ENCODE results near the gene TRIM60.
"Not testable (repeated sequence)": the region's sequence is repeated elsewhere in the genome, so short reads cannot be mapped to it uniquely, and the experiment has no call there.

Gene TRIM60

GRCh38 chr4:165013691-165014090 is 18.1 kb upstream of the TRIM60 start:
- DNase-seq, result no peak
- Mint-ChIP-seq H3K9me3 (no peaks in the 10 kb centered on the region), H3K4me1 (ENCODE audit: low read depth) (peaks cover 12% of the 10 kb centered on the region), H3K4me3 (no peak overlapping the region), H3K36me3 (ENCODE audit: low read depth) (no peaks in the 10 kb centered on the region), H3K27ac (no peak overlapping the region), H3K27me3 (peaks cover 28% of the 10 kb centered on the region)

GRCh38 chr4:165016971-165017370 is 14.8 kb upstream of the TRIM60 start:
- H3K27ac Mint-ChIP-seq, result no peak overlapping the region
- peaks cover 12% of the 10 kb centered on the region for H3K27me3 Mint-ChIP-seq
- DNase-seq, result no peak
- H3K4me3 Mint-ChIP-seq, result no peak overlapping the region
- no peaks in the 10 kb centered on the region for H3K36me3 Mint-ChIP-seq (ENCODE audit: low read depth)
- no peaks in the 10 kb centered on the region for H3K9me3 Mint-ChIP-seq
- no peaks in the 10 kb centered on the region for H3K4me1 Mint-ChIP-seq (ENCODE audit: low read depth)

GRCh38 chr4:165019995-165020394 is 11.8 kb upstream of the TRIM60 start:
- peaks cover 14% of the 10 kb centered on the region for H3K27me3 Mint-ChIP-seq
- H3K4me1 Mint-ChIP-seq (ENCODE audit: low read depth); H3K27ac Mint-ChIP-seq; DNase-seq; H3K4me3 Mint-ChIP-seq; H3K9me3 Mint-ChIP-seq; H3K36me3 Mint-ChIP-seq (ENCODE audit: low read depth): not testable (repeated sequence)

- not testable (repeated sequence) for H3K9me3 Mint-ChIP-seq; H3K4me3 Mint-ChIP-seq; DNase-seq; H3K27ac Mint-ChIP-seq; H3K4me1 Mint-ChIP-seq (ENCODE audit: low read depth); H3K36me3 Mint-ChIP-seq (ENCODE audit: low read depth)
- H3K27me3 Mint-ChIP-seq, result peaks cover 11% of the 10 kb centered on the region
Measured at GRCh38 chr4:165025782-165026181, 6.0 kb upstream of the TRIM60 start.

GRCh38 chr4:165027762-165028402 is 3.9 kb upstream of the TRIM60 start:
- Mint-ChIP-seq H3K9me3 (no peaks in the 10 kb centered on the region), H3K4me1 (ENCODE audit: low read depth) (no peaks in the 10 kb centered on the region), H3K27ac (no peak overlapping the region), H3K36me3 (ENCODE audit: low read depth) (no peaks in the 10 kb centered on the region), H3K27me3 (peaks cover 10% of the 10 kb centered on the region), H3K4me3 (no peak overlapping the region)
- no peak for DNase-seq

- Mint-ChIP-seq H3K36me3 (ENCODE audit: low read depth) (no peaks in the 10 kb centered on the region), H3K9me3 (no peaks in the 10 kb centered on the region), H3K27ac (no peak overlapping the region), H3K4me1 (ENCODE audit: low read depth) (no peaks in the 10 kb centered on the region), H3K4me3 (no peak overlapping the region), H3K27me3 (peaks cover 5% of the 10 kb centered on the region)
- DNase-seq, result no peak
Measured at GRCh38 chr4:165048170-165048569, 16.4 kb downstream of the TRIM60 start.

GRCh38 chr4:165052627-165053026 is 20.8 kb downstream of the TRIM60 start:
- Mint-ChIP-seq H3K27ac (no peak overlapping the region), H3K4me3 (no peak overlapping the region), H3K27me3 (no peaks in the 10 kb centered on the region), H3K9me3 (no peaks in the 10 kb centered on the region), H3K36me3 (ENCODE audit: low read depth) (no peaks in the 10 kb centered on the region), H3K4me1 (ENCODE audit: low read depth) (no peaks in the 10 kb centered on the region)
- no peak for DNase-seq

- Mint-ChIP-seq H3K27me3 (no peaks in the 10 kb centered on the region), H3K36me3 (ENCODE audit: low read depth) (no peaks in the 10 kb centered on the region), H3K9me3 (no peaks in the 10 kb centered on the region), H3K27ac (no peak within 1 kb of the TSS), H3K4me3 (no peak within 1 kb of the TSS), H3K4me1 (ENCODE audit: low read depth) (no peaks in the 10 kb centered on the region)
- no peak for DNase-seq
Measured at GRCh38 chr4:165053645-165054044, 21.8 kb downstream of the TRIM60 start, which contains the start of gene TRIM75. Gene TRIM75, plus strand, starts transcription at chr4:165053866. Its CDS starts 5,282 bp downstream, at chr4:165059148.

GRCh38 chr4:165055601-165056000 is 23.8 kb downstream of the TRIM60 start:
- H3K27me3 Mint-ChIP-seq, result no peaks in the 10 kb centered on the region
- H3K9me3 Mint-ChIP-seq, result no peaks in the 10 kb centered on the region
- H3K36me3 Mint-ChIP-seq (ENCODE audit: low read depth), result no peaks in the 10 kb centered on the region
- no peak overlapping the region for H3K27ac Mint-ChIP-seq
- DNase-seq, result no peak
- H3K4me3 Mint-ChIP-seq, result no peak overlapping the region
- H3K4me1 Mint-ChIP-seq (ENCODE audit: low read depth), result no peaks in the 10 kb centered on the region

GRCh38 chr4:165058666-165059065 is 26.9 kb downstream of the TRIM60 start:
- Mint-ChIP-seq H3K36me3 (ENCODE audit: low read depth) (no peaks in the 10 kb centered on the region), H3K27me3 (no peaks in the 10 kb centered on the region), H3K4me1 (ENCODE audit: low read depth) (no peaks in the 10 kb centered on the region), H3K27ac (no peak overlapping the region), H3K9me3 (no peaks in the 10 kb centered on the region), H3K4me3 (no peak overlapping the region)
- DNase-seq, result no peak

GRCh38 chr4:165059386-165059785 is 27.6 kb downstream of the TRIM60 start:
- Mint-ChIP-seq H3K27ac (no peak overlapping the region), H3K9me3 (no peaks in the 10 kb centered on the region), H3K4me3 (no peak overlapping the region), H3K27me3 (no peaks in the 10 kb centered on the region), H3K36me3 (ENCODE audit: low read depth) (no peaks in the 10 kb centered on the region), H3K4me1 (ENCODE audit: low read depth) (no peaks in the 10 kb centered on the region)
- no peak for DNase-seq

- no peak overlapping the region for H3K27ac Mint-ChIP-seq
- no peaks in the 10 kb centered on the region for H3K9me3 Mint-ChIP-seq
- DNase-seq, result no peak
- H3K4me1 Mint-ChIP-seq (ENCODE audit: low read depth), result no peaks in the 10 kb centered on the region
- no peaks in the 10 kb centered on the region for H3K27me3 Mint-ChIP-seq
- no peaks in the 10 kb centered on the region for H3K36me3 Mint-ChIP-seq (ENCODE audit: low read depth)
- H3K4me3 Mint-ChIP-seq, result no peak overlapping the region
Measured at GRCh38 chr4:165060938-165061337, 29.1 kb downstream of the TRIM60 start.

GRCh38 chr4:165070560-165070959 is 38.8 kb downstream of the TRIM60 start:
- H3K4me3 Mint-ChIP-seq, result no peak overlapping the region
- no peaks in the 10 kb centered on the region for H3K9me3 Mint-ChIP-seq
- H3K36me3 Mint-ChIP-seq (ENCODE audit: low read depth), result peaks cover 6% of the 10 kb centered on the region
- H3K27me3 Mint-ChIP-seq, result no peaks in the 10 kb centered on the region
- no peak for DNase-seq
- H3K27ac Mint-ChIP-seq, result no peak overlapping the region
- H3K4me1 Mint-ChIP-seq (ENCODE audit: low read depth), result no peaks in the 10 kb centered on the region

- H3K27me3 Mint-ChIP-seq; H3K4me1 Mint-ChIP-seq (ENCODE audit: low read depth); H3K27ac Mint-ChIP-seq; H3K9me3 Mint-ChIP-seq; DNase-seq; H3K4me3 Mint-ChIP-seq: not testable (repeated sequence)
- peaks cover 32% of the 10 kb centered on the region for H3K36me3 Mint-ChIP-seq (ENCODE audit: low read depth)
Measured at GRCh38 chr4:165073346-165073745, 41.5 kb downstream of the TRIM60 start.

- no peaks in the 10 kb centered on the region for H3K9me3 Mint-ChIP-seq
- no peak overlapping the region for H3K27ac Mint-ChIP-seq
- H3K36me3 Mint-ChIP-seq (ENCODE audit: low read depth), result peaks cover 56% of the 10 kb centered on the region
- no peaks in the 10 kb centered on the region for H3K27me3 Mint-ChIP-seq
- DNase-seq, result no peak
- H3K4me3 Mint-ChIP-seq, result no peak overlapping the region
- no peaks in the 10 kb centered on the region for H3K4me1 Mint-ChIP-seq (ENCODE audit: low read depth)
Measured at GRCh38 chr4:165077034-165077578, 45.3 kb downstream of the TRIM60 start.

- no peak for DNase-seq
- Mint-ChIP-seq H3K4me3 (no peak overlapping the region), H3K27me3 (no peaks in the 10 kb centered on the region), H3K36me3 (ENCODE audit: low read depth) (peaks cover 59% of the 10 kb centered on the region), H3K4me1 (ENCODE audit: low read depth) (no peaks in the 10 kb centered on the region), H3K27ac (no peak overlapping the region), H3K9me3 (no peaks in the 10 kb centered on the region)
Measured at GRCh38 chr4:165079476-165079875, 47.7 kb downstream of the TRIM60 start.

Measured in activated T-cell treated with anti-CD3 and anti-CD28 coated beads, Interleukin-2, amount 50 U/mL, for 24 hours (primary cell).